ENCODE measurements around the gene ITGAX.

- TF ChIP-seq, protein P1, sequence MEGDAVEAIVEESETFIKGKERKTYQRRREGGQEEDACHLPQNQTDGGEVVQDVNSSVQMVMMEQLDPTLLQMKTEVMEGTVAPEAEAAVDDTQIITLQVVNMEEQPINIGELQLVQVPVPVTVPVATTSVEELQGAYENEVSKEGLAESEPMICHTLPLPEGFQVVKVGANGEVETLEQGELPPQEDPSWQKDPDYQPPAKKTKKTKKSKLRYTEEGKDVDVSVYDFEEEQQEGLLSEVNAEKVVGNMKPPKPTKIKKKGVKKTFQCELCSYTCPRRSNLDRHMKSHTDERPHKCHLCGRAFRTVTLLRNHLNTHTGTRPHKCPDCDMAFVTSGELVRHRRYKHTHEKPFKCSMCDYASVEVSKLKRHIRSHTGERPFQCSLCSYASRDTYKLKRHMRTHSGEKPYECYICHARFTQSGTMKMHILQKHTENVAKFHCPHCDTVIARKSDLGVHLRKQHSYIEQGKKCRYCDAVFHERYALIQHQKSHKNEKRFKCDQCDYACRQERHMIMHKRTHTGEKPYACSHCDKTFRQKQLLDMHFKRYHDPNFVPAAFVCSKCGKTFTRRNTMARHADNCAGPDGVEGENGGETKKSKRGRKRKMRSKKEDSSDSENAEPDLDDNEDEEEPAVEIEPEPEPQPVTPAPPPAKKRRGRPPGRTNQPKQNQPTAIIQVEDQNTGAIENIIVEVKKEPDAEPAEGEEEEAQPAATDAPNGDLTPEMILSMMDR (conservative IDR thresholded peaks at IDR 0.05; ENCODE audit: low read length) = no peak
- TF ChIP-seq EZH2phosphoT487 (IDR thresholded peaks at IDR 0.05; ENCODE audit: borderline replicate concordance) = no peak
Measured at GRCh38 chr16:31390504-31391041, 35.6 kb downstream of the ITGAX start.
